ENCODE measurements around the gene ID4.

Gene ID4

DNA sequence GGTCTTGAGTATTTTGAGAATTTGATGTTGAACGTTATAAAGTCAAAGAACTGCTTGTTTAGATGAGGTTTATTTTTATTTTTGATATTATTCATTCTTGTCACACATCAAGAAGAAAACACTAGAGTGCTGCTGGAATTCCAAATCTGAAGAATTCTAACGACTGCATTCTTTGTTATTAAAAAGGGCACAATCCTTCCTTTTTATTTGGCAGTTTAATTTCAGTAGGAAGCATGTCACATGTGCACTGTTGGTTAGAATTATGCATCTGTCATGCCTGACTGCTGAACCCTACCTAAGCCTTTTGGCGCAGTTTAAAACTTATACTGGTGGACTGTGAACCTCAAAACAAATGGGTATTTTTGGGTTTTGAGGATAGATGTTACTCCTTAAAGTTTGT lies 4.0 kb downstream of the ID4 start:
- H3K9me3 ChIP-seq (ENCODE audit: low read length): no peaks in the 10 kb centered on the region
- H3K4me3 ChIP-seq (ENCODE audit: low read depth, low read length, poor library complexity, severe bottlenecking): no peak overlapping the region
- H3F3A ChIP-seq (ENCODE audit: insufficient read depth, low read length): no peaks in the 10 kb centered on the region
- TF ChIP-seq, protein P1, sequence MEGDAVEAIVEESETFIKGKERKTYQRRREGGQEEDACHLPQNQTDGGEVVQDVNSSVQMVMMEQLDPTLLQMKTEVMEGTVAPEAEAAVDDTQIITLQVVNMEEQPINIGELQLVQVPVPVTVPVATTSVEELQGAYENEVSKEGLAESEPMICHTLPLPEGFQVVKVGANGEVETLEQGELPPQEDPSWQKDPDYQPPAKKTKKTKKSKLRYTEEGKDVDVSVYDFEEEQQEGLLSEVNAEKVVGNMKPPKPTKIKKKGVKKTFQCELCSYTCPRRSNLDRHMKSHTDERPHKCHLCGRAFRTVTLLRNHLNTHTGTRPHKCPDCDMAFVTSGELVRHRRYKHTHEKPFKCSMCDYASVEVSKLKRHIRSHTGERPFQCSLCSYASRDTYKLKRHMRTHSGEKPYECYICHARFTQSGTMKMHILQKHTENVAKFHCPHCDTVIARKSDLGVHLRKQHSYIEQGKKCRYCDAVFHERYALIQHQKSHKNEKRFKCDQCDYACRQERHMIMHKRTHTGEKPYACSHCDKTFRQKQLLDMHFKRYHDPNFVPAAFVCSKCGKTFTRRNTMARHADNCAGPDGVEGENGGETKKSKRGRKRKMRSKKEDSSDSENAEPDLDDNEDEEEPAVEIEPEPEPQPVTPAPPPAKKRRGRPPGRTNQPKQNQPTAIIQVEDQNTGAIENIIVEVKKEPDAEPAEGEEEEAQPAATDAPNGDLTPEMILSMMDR (IDR thresholded peaks at IDR 0.05; ENCODE audit: low read length): no peak
- TF ChIP-seq EZH2 (IDR thresholded peaks at IDR 0.05; ENCODE audit: borderline replicate concordance, low read length): no peak
- no peaks in the 10 kb centered on the region for H3K4me1 ChIP-seq (ENCODE audit: insufficient read depth, low read length, severe bottlenecking)
- H4K20me1 ChIP-seq (ENCODE audit: insufficient read depth, low read length): no peaks in the 10 kb centered on the region
- H3K9me2 ChIP-seq (ENCODE audit: low read depth, low read length): no peaks in the 10 kb centered on the region
- no peak overlapping the region for H2AFZ ChIP-seq (ENCODE audit: low read length)
- H3K79me2 ChIP-seq (ENCODE audit: insufficient read depth, low read length): no peaks in the 10 kb centered on the region
- H3K4me2 ChIP-seq (ENCODE audit: low read length): no peak overlapping the region
- no peaks in the 10 kb centered on the region for H3K27me3 ChIP-seq (ENCODE audit: insufficient read depth, low read length)
- no peak overlapping the region for H3K27ac ChIP-seq (ENCODE audit: low read depth, low read length, poor library complexity, severe bottlenecking)
- no peak overlapping the region for H3K9ac ChIP-seq (ENCODE audit: low read length)
- no peaks in the 10 kb centered on the region for H3K36me3 ChIP-seq (ENCODE audit: insufficient read depth, low read length)

DNA sequence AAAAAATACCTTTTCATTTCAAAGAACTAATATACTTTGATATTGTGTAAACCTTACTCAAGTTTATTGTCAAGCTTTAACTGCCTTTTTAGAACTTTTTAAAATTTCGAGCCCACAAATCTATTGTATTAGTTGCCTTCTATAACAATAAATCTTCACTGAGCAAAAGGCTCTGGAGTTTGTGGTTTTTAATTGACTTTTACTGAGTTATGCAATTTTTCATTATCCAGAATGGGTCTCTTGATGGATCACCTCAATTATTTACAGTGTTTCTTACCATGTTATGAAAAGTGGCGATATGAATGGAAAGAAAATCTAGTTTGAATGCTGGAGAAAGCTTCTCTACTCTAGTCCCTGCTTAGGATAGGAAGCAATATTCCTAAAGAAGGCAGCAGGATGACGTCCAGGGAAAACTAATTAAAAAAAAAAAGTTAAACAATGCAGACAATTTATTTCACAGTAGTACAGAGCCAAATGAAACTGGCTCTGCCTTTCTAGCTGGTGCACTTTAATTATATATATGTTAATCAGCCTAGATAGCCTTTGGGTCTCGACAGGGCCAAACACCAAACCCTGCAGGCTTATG lies 5.0 kb downstream of the ID4 start:
- no peaks in the 10 kb centered on the region for H3K9me3 ChIP-seq (ENCODE audit: low read length)
- H4K20me1 ChIP-seq (ENCODE audit: insufficient read depth, low read length): no peaks in the 10 kb centered on the region
- H2AFZ ChIP-seq (ENCODE audit: low read length): no peak overlapping the region
- H3K4me2 ChIP-seq (ENCODE audit: low read length): no peak overlapping the region
- H3K36me3 ChIP-seq (ENCODE audit: insufficient read depth, low read length): no peaks in the 10 kb centered on the region
- H3K9me2 ChIP-seq (ENCODE audit: low read depth, low read length): no peaks in the 10 kb centered on the region
- H3K9ac ChIP-seq (ENCODE audit: low read length): no peak overlapping the region
- TF ChIP-seq, protein P1 (IDR thresholded peaks at IDR 0.05; ENCODE audit: low read length): no peak
- TF ChIP-seq EZH2 (IDR thresholded peaks at IDR 0.05; ENCODE audit: borderline replicate concordance, low read length): no peak
- H3K79me2 ChIP-seq (ENCODE audit: insufficient read depth, low read length): no peaks in the 10 kb centered on the region
- H3K27ac ChIP-seq (ENCODE audit: low read depth, low read length, poor library complexity, severe bottlenecking): no peak overlapping the region
- H3F3A ChIP-seq (ENCODE audit: insufficient read depth, low read length): no peaks in the 10 kb centered on the region
- no peak overlapping the region for H3K4me3 ChIP-seq (ENCODE audit: low read depth, low read length, poor library complexity, severe bottlenecking)
- H3K27me3 ChIP-seq (ENCODE audit: insufficient read depth, low read length): no peaks in the 10 kb centered on the region
- no peaks in the 10 kb centered on the region for H3K4me1 ChIP-seq (ENCODE audit: insufficient read depth, low read length, severe bottlenecking)

- H3K9ac ChIP-seq (ENCODE audit: low read length): no peak overlapping the region
- no peak overlapping the region for H3K4me3 ChIP-seq (ENCODE audit: low read depth, low read length, poor library complexity, severe bottlenecking)
- no peaks in the 10 kb centered on the region for H4K20me1 ChIP-seq (ENCODE audit: insufficient read depth, low read length)
- no peaks in the 10 kb centered on the region for H3K27me3 ChIP-seq (ENCODE audit: insufficient read depth, low read length)
- no peaks in the 10 kb centered on the region for H3K9me2 ChIP-seq (ENCODE audit: low read depth, low read length)
- H3K4me2 ChIP-seq (ENCODE audit: low read length): no peak overlapping the region
- no peaks in the 10 kb centered on the region for H3F3A ChIP-seq (ENCODE audit: insufficient read depth, low read length)
- no peaks in the 10 kb centered on the region for H3K4me1 ChIP-seq (ENCODE audit: insufficient read depth, low read length, severe bottlenecking)
- no peak for TF ChIP-seq EZH2 (IDR thresholded peaks at IDR 0.05; ENCODE audit: borderline replicate concordance, low read length)
- TF ChIP-seq, protein P1 (IDR thresholded peaks at IDR 0.05; ENCODE audit: low read length): no peak
- no peaks in the 10 kb centered on the region for H3K79me2 ChIP-seq (ENCODE audit: insufficient read depth, low read length)
- H3K9me3 ChIP-seq (ENCODE audit: low read length): no peaks in the 10 kb centered on the region
- no peaks in the 10 kb centered on the region for H3K36me3 ChIP-seq (ENCODE audit: insufficient read depth, low read length)
- H2AFZ ChIP-seq (ENCODE audit: low read length): no peak overlapping the region
- no peak overlapping the region for H3K27ac ChIP-seq (ENCODE audit: low read depth, low read length, poor library complexity, severe bottlenecking)
Observed at GRCh38 chr6:19844689-19845088, 7.5 kb downstream of the ID4 start.

All from OCI-LY1 (cell line).